Hematopoietic multipotent progenitor cell treated with erythropoietin and hydrocortisone succinate and interleukin-3 and kit ligand, for 4 days (in vitro differentiated cells): Measurements from ENCODE around the gene WDFY4.

Experiments
- DNase-seq: peaks from one replicate; pipeline ENCODE4 v3.0.0-alpha.2; 2015

The WDFY4 gene

GRCh38 chr10:48690791-48691660 is 6.4 kb downstream of the WDFY4 start:
- no peak for DNase-seq

- no peak for DNase-seq
Observed at GRCh38 chr10:48691812-48692528, 7.3 kb downstream of the WDFY4 start.

- DNase-seq = no peak
Observed at GRCh38 chr10:48692748-48693147, 8.1 kb downstream of the WDFY4 start.

GRCh38 chr10:48693206-48693605 is 8.5 kb downstream of the WDFY4 start:
- no peak for DNase-seq

GRCh38 chr10:48694371-48695030 is 9.8 kb downstream of the WDFY4 start:
- DNase-seq = no peak

GRCh38 chr10:48695636-48696534 is 11.2 kb downstream of the WDFY4 start:
- no peak for DNase-seq

DNA sequence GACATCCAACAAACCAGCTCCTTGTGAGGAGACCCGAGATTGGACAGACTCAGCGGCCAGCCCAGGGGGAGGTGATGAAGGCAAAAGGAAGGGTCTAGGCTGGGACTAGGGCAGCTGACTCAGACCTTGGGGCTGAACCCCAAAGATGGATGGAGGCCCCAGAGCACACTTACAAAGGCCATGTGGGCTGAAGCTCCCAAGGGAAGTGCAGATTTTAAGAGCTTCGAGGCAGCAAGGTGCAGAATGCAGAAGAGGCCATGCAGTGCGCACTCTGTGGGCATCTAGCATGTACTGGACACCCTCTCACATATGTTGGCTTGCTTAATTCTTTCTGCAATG is 11.8 kb downstream of the WDFY4 start:
- DNase-seq = no peak

DNA sequence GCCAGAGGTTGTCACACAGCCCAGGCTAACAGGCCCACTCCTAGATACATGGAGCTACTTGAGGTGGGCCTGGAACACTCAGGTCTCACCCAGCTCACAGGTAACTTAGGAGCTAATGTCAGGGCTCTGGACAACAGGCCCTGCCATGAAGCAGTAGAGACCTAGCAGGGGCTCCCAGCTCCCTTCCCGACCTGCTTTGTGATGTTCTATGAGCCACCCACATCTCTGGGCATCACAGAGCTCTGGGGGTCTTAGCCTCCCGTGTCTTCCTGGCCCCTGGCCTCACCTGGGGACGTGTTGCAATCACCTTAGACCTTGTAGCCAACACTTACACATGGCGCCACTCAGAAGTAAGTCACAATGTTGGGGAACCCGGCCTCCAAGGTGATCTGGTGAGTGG is 12.4 kb downstream of the WDFY4 start:
- no peak for DNase-seq

- DNase-seq = no peak
Observed at GRCh38 chr10:48697821-48698764, 13.4 kb downstream of the WDFY4 start.

DNA sequence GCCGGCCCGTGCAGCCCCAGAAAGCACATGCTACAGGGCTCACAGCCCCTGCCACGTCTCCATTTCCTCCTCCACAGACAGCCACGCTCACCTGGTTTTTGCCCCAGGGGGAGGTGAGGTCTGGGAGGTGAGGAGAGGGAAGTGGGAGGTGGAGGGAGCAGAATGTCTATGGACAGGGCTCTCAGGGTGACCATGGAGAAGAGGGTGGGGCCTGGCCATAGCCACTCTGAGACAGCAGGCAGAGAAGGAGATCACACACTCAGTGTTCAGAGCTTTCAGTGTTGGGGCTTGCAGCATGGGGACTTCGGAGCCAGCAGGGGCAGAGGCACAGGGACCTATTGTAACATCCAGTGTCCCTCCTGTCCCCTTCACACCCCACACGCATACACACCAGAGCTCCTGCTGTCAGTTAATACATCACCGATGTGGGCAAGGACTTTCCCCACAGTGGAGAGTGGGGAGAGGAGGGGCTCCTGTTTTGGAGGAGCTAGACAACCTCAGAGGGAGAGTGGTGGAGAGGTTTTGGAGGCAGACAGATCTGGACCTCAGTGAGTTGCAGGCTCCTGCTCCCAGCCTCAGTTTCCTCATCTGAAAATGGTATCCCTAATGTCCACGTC is 14.4 kb downstream of the WDFY4 start:
- DNase-seq = no peak

DNA sequence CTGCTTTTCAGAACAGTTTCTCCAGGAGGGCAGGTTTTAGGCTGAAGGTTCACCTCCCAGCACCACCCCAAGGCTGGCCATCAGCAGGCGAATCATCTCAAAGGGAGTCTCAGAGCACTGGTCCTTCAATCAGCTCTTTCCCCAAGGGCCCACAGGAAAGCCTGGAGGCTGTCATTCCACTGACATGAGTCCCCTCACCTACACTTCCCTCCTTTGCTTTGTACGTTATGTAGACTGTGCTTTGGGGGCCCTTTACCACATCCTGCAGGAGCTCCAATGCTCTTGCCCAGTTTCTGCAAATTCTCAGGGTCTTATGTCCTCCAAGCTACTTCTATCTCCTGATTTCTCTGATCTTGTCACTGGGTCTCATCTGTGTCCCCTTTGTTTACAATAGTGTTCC is 15.4 kb downstream of the WDFY4 start:
- no peak for DNase-seq

- no peak for DNase-seq
Observed at GRCh38 chr10:48700493-48700892, 15.8 kb downstream of the WDFY4 start.

GRCh38 chr10:48701139-48701901 is 16.6 kb downstream of the WDFY4 start:
- DNase-seq = peak; percentile 48

DNA sequence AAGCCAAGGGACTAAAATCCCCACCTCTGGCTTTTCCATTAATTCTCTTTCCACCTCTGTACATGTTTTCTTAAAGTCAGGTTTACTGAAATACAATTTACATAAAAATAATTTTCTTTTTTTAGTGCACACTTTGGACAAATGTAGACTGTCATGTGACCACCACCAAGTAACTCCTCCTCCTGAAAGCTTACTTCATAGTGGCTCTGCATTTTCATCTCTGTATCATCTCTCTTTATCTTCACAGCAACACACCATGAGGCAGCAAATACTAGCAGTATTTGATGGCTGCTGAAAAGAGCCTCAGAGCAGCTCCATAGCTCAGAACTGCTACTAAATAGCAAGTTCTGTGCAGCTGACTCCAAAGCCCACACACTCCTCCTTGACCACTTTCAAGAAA is 17.3 kb downstream of the WDFY4 start:
- peak; percentile 65 for DNase-seq

GRCh38 chr10:48703531-48704122 is 19.0 kb downstream of the WDFY4 start:
- no peak for DNase-seq

DNA sequence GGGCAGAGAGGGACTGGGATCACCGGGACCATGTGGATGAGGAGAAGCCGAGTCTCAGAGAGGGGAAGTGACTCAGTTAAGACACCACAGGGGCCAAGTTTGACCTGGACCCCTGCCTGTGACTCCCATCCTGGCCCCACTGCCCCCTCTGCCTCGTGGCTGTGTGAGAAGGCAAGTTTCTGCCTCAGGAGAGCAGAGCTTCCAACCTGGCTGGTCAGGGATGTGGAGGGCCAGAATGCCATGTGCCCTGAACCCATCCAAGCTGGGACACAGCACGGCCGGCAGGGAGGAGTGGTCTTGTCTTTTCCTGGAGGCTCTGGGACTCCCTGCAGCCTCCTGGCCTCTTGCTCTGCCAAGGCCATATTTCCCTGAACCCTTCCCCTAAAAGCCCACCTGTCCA is 19.5 kb downstream of the WDFY4 start:
- DNase-seq = no peak

DNA sequence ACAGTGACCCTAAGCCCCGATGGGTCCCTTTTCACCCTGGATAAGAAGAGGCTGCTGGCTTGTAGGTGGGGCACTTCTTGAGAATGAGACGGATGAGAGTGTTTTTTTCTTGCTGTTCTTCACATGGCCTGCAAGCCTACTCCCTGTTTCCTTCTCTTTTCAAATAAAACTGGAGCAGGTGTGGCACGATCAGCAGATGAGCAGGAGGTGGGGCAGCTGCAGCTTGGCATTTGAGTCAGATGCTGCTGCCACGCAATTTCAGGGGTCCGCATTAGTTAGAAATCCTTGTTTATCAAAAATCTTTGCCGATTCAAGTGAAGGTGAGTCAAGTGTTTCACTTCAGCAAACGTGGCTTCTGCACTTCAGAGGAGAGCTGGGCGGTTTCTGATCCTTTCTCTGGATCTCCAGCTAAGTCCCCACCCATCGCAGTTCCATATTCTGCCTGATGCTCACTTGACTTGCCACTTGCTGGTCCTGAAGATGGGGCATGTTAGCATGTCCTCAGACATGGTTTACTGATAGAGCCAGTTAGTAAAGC is 20.8 kb downstream of the WDFY4 start:
- no peak for DNase-seq

- DNase-seq = no peak
Observed at GRCh38 chr10:48707472-48707871, 22.8 kb downstream of the WDFY4 start.

GRCh38 chr10:48708144-48708543 is 23.5 kb downstream of the WDFY4 start:
- DNase-seq = no peak
